GM21529 (cell line): Measurements from ENCODE around the gene VGLL4.

Source experiments
- ATAC-seq: cut with Tn5 transposase; IDR thresholded peaks from one replicate; pipeline ENCODE4 v1.9.1; 2021; ENCODE audit not compliant: unreplicated experiment

Gene VGLL4

DNA sequence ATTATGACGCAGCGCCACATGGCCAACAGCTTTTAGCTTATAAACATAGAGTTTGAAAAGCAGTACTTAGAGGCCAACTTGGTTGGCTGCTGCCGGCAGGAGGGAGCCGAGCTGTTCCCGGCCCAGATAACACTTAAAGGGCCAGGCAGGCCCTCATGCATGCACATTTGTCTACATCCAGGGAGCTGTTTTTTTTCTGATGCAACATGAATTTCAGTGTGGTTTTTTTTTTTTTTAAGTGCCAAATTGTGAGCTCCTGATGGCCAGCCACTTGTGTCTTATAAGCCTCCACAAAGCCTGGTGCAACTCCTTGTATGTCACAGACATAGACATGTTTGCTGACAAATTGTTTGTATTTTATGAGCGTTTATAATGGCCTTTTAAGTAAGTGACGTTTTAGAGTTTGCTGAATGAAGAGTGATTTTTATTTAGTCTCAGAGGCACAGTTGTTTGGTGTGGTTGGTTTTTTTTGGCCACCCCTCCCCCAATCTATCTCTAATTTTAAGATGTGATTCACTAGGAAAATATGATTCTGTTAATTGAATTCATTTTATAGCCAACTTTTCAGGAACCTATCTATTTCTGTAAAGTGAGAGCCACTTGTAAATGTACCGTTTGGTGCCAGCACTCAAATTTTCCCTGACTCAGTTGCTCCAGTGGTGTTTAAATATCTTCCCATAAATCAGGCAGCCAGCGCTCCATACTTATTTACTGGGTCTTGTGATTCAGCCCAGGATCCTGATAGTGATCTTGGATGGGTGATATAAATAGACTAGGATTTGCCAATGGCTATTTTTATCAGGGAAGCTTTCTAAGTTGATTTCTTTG is 134.3 kb downstream of the VGLL4 start:
- ATAC-seq, result no peak

DNA sequence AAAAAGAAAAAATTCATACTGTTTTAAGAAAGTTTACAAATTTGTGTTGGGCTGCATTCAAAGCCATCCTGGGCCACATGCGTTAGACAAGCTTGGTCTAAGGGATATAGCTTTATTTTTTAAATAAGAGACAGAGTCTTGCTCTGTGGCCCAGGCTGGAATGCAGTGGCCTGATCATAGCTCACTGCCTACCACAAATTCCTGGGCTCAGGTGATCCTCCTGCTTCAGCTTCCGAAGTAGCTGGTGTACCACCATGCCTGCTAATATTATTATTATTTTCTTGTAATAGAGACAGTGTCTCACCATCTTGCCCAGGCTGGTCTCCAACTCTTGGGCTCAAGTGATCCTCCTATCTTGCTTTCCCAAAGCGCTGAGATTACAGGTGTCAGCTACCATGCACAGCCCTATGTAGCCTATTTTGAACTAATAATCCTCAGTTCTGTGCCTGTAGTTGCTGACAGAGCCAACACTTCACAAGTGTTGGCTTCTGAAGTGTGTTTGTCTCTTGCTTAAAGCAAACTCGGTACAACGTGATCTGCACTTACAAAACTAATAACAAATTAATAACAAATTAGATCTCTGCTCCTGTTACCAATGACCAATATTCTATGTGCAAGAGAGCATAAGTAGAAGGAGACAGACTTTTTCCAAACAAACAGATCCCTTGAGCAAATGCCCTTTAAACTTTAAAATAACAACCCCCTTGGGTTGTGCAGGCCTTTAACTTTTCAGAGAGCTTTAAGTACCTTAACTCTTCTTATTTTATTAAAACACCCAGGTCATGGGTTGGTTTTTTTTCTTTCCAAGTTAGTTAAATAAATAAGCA is 135.2 kb downstream of the VGLL4 start:
- ATAC-seq, result no peak

DNA sequence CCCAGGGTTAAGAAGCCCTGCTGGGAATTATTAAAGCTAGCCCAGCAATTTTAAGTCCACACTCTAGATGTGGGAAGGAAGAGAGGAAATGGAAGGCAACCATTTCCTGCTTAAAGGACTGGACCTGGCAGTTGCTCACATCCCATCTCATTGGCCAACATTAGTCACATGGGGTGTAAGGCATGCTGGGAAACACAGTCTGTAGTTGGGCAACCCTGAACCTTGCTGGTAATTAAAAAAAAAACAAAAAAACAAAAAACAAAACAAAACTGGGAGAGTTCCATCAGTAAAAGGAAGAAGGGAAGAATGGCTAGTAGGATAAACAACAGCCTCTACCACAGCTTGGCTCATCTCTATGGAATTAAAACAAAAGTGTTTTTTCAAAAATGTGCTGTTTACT is 136.0 kb downstream of the VGLL4 start:
- no peak for ATAC-seq
